Pulmonary artery endothelial cell (primary cell): ENCODE results near the gene TMIE. TPM values are rescaled to one million over a fixed set of nuclear protein-coding genes. Genes with fewer than 3 reads are reported as not detected.

Experiments used
- DNase-seq: peaks from one replicate; pipeline ENCODE4 v3.0.0-alpha.2; 2011; ENCODE audit warnings: low read depth, low spot score
- total RNA-seq: library from RNA; depleted of rRNA; stranded (reverse); fragments of >200 nt; gene quantifications from 2 replicates; pipeline ENCODE4 v1.2.3, GENCODE V29; 2014

TMIE gene
- total RNA-seq, 1 donor from 2014 or later = 0.46 TPM

GRCh38 chr3:46708401-46709156, 7.4 kb downstream of the TMIE start:
- DNase-seq = no peak

- no peak for DNase-seq
Observed at GRCh38 chr3:46709157-46709654, 8.0 kb downstream of the TMIE start.

GRCh38 chr3:46709721-46710120, 8.5 kb downstream of the TMIE start:
- no peak for DNase-seq

GRCh38 chr3:46710229-46710628, 9.0 kb downstream of the TMIE start:
- no peak for DNase-seq

GRCh38 chr3:46710671-46711295, 9.6 kb downstream of the TMIE start:
- no peak for DNase-seq

GRCh38 chr3:46711305-46711704, 10.1 kb downstream of the TMIE start:
- no peak for DNase-seq

GRCh38 chr3:46711760-46712159, 10.6 kb downstream of the TMIE start:
- DNase-seq = no peak

- DNase-seq = no peak
Observed at GRCh38 chr3:46712191-46713049, 11.2 kb downstream of the TMIE start.

- DNase-seq = no peak
Observed at GRCh38 chr3:46713050-46713897, 12.1 kb downstream of the TMIE start.

- DNase-seq = no peak
Observed at GRCh38 chr3:46713898-46714552, 12.8 kb downstream of the TMIE start.

GRCh38 chr3:46714728-46715506, 13.7 kb downstream of the TMIE start:
- no peak for DNase-seq

- no peak for DNase-seq
Observed at GRCh38 chr3:46715507-46716175, 14.4 kb downstream of the TMIE start.

- DNase-seq = no peak
Observed at GRCh38 chr3:46716461-46717441, 15.6 kb downstream of the TMIE start.

- DNase-seq = no peak
Observed at GRCh38 chr3:46717447-46718231, 16.4 kb downstream of the TMIE start, which contains the start of gene PRSS50. Gene PRSS50, minus strand, starts transcription at chr3:46717869. Its CDS starts 45 bp downstream, at chr3:46717824.

- DNase-seq = no peak
Observed at GRCh38 chr3:46719044-46719565, 17.9 kb downstream of the TMIE start.

- DNase-seq = no peak
Observed at GRCh38 chr3:46719735-46720271, 18.6 kb downstream of the TMIE start.
